ENCODE measurements around the gene IFT43. TPM values are rescaled to one million over a fixed set of nuclear protein-coding genes. Genes with fewer than 3 reads are reported as not detected.

IFT43 gene
- total RNA-seq, 1 experiment from 2014 or later: 24.2 TPM

GRCh38 chr14:75987201-75987970, 1.8 kb downstream of the IFT43 start:
- BruUV-seq (replicated peaks): no TSS peak
- Histone ChIP-seq H3K27ac (ENCODE audit: low read depth, low read length) (no peak overlapping the region), H2AFZ (ENCODE audit: low read depth, low read length, poor library complexity, severe bottlenecking) (no peak overlapping the region), H3K36me3 (ENCODE audit: control insufficient read depth in 1 of 2, insufficient read depth in 2 of 2, low read length in 2 of 2) (peaks cover 0 to 5% of the 10 kb centered on the region in 2 experiments; a peak in 2 of 4 replicates), H3K79me2 (ENCODE audit: insufficient read depth, low read length) (0 out of 2 replicates have a peak, but pooled peaks cover 2% of the 10 kb centered on the region), H3K9me2 (ENCODE audit: insufficient read depth) (no peaks in the 10 kb centered on the region), H4K20me1 (ENCODE audit: insufficient read depth) (no peaks in the 10 kb centered on the region), H3K27me3 (ENCODE audit: insufficient read depth, low read length) (no peaks in the 10 kb centered on the region), H3K9ac (ENCODE audit: low read length) (no peak overlapping the region), H3K4me2 (ENCODE audit: low read length) (no peak overlapping the region), H3K4me3 (replicated peaks in 1 of 2; ENCODE audit: low read depth in 1 of 2, low read length in 2 of 2) (no peak overlapping the region), H3K9me3 (ENCODE audit: control insufficient read depth in 1 of 2, insufficient read depth in 1 of 2, low read depth in 1 of 2, low read length in 2 of 2) (no peaks in the 10 kb centered on the region), H3K4me1 (ENCODE audit: control insufficient read depth in 1 of 2, insufficient read depth in 2 of 2, low read length in 2 of 2) (peaks cover 7 to 16% of the 10 kb centered on the region in 2 experiments; a peak in 3 of 4 replicates)
- DNase-seq (ENCODE audit: low read depth, low spot score) (no peak), ATAC-seq (no peak)
- intact Hi-C loops (cut with micrococcal nuclease): loop anchor here (5.0 kb wide), 2 partner anchors 400 to 660 kb away; no protein-coding TSS in a partner anchor
- ChIA-PET RAD21 (ENCODE audit: low non-redundant PET in 1 of 2, low total read pairs in 2 of 2, uncharacterized antibody in 2 of 2, unreplicated experiment in 2 of 2) (no interaction called here), CTCF (interaction anchor here (7.2 kb wide), 1 partner anchor 277 kb away, joined by 176 read pairs; no protein-coding TSS in a partner anchor), POLR2A (no interaction called here)
- TF ChIP-seq MAX (IDR thresholded peaks at IDR 0.05): no peak
- TF ChIP-seq CTCF (IDR thresholded peaks at IDR 0.05 in 2 of 3, conservative IDR thresholded peaks at IDR 0.05 in 1 of 3; ENCODE audit: borderline replicate concordance in 1 of 3, insufficient read depth in 1 of 3, low read depth in 2 of 3, low read length in 2 of 3): no peak
- TF ChIP-seq FOSL1 (IDR thresholded peaks at IDR 0.05; ENCODE audit: low read depth): no peak
- no peak for TF ChIP-seq ZNF274 (IDR thresholded peaks at IDR 0.05; ENCODE audit: low read depth, low read length)
- no peak for TF ChIP-seq JUND (IDR thresholded peaks at IDR 0.05)
- no peak for TF ChIP-seq ZFX (IDR thresholded peaks at IDR 0.05)
- no peak for TF ChIP-seq RAD21 (IDR thresholded peaks at IDR 0.05; ENCODE audit: low read depth)
- no peak for TF ChIP-seq EZH2phosphoT487 (IDR thresholded peaks at IDR 0.05; ENCODE audit: borderline replicate concordance)
- TF ChIP-seq POLR2A (IDR thresholded peaks at IDR 0.05; ENCODE audit: borderline replicate concordance, extremely low read depth, insufficient read depth, insufficient read length): no peak
- TF ChIP-seq POLR2AphosphoS5 (IDR thresholded peaks at IDR 0.05; ENCODE audit: low read depth, low read length): no peak
- TF ChIP-seq SRF (IDR thresholded peaks at IDR 0.05; ENCODE audit: low read depth): no peak
- no peak for TF ChIP-seq ATF3 (IDR thresholded peaks at IDR 0.05)
- TF ChIP-seq ZBTB33 (IDR thresholded peaks at IDR 0.05; ENCODE audit: extremely low read depth, insufficient replicate concordance, low read length): no peak
- no peak for TF ChIP-seq SIN3A (IDR thresholded peaks at IDR 0.05; ENCODE audit: low read depth)
- no peak for TF ChIP-seq REST (IDR thresholded peaks at IDR 0.05; ENCODE audit: low read depth)
- no peak for TF ChIP-seq EZH2 (IDR thresholded peaks at IDR 0.05)
- no peak for TF ChIP-seq YY1 (IDR thresholded peaks at IDR 0.05; ENCODE audit: extremely low read depth, insufficient replicate concordance, low read depth, low read length)
- TF ChIP-seq TCF7L2 (IDR thresholded peaks at IDR 0.05; ENCODE audit: borderline replicate concordance, extremely low read depth, insufficient read depth, insufficient read length): no peak
- no peak for TF ChIP-seq ELF1 (IDR thresholded peaks at IDR 0.05; ENCODE audit: borderline replicate concordance, low read depth)

All from HCT116 (cell line).